Activated T-helper 1 cell treated with anti-CD3 and anti-CD28 coated beads, Interleukin-2, amount 50 U/mL, for 16 hours (primary cell): ENCODE data around the gene FGGY.

Source experiments
- DNase-seq, 2 donors: peaks; one replicate each; pipeline ENCODE4 v3.0.0-alpha.2; 2020; ENCODE audit warnings: low read depth in 1 of 2, low spot score in 1 of 2

Gene FGGY

GRCh38 chr1:59410457-59410856 lies 113.6 kb downstream of the FGGY start:
- no peak for DNase-seq

GRCh38 chr1:59411147-59411546 lies 114.3 kb downstream of the FGGY start:
- DNase-seq = no peak

- DNase-seq = no peak
Observed at GRCh38 chr1:59412718-59413326, 115.9 kb downstream of the FGGY start.

GRCh38 chr1:59413327-59413720 lies 116.4 kb downstream of the FGGY start:
- no peak for DNase-seq

GRCh38 chr1:59414406-59415133 lies 117.7 kb downstream of the FGGY start:
- no peak for DNase-seq

GRCh38 chr1:59415286-59415850 lies 118.5 kb downstream of the FGGY start:
- no peak for DNase-seq

- no peak for DNase-seq
Observed at GRCh38 chr1:59415881-59416280, 119.0 kb downstream of the FGGY start.

- DNase-seq = no peak
Observed at GRCh38 chr1:59417406-59417805, 120.5 kb downstream of the FGGY start.

- DNase-seq = no peak
Observed at GRCh38 chr1:59418363-59419144, 121.7 kb downstream of the FGGY start.

- DNase-seq = no peak
Observed at GRCh38 chr1:59419361-59420140, 122.7 kb downstream of the FGGY start.

GRCh38 chr1:59421232-59421920 lies 124.5 kb downstream of the FGGY start:
- no peak for DNase-seq

- DNase-seq = no peak
Observed at GRCh38 chr1:59422921-59423575, 126.2 kb downstream of the FGGY start.

- DNase-seq = no peak
Observed at GRCh38 chr1:59427155-59427554, 130.3 kb downstream of the FGGY start.

GRCh38 chr1:59427784-59428183 lies 130.9 kb downstream of the FGGY start:
- no peak for DNase-seq

- DNase-seq = no peak
Observed at GRCh38 chr1:59428828-59429227, 131.9 kb downstream of the FGGY start.

GRCh38 chr1:59429656-59430055 lies 132.8 kb downstream of the FGGY start:
- DNase-seq = no peak

- DNase-seq = no peak
Observed at GRCh38 chr1:59431566-59432294, 134.8 kb downstream of the FGGY start.

GRCh38 chr1:59432531-59433439 lies 135.9 kb downstream of the FGGY start:
- no peak for DNase-seq
